Loucy (cell line): ENCODE results near the gene GRIN3B.

Source experiments
- EZH2phosphoT487 ChIP-seq: fragments of 200-600 bp; IDR thresholded peaks from 2 replicates; pipeline ENCODE4 v1.6.1; 2018; ENCODE audit warnings: antibody characterized with exemption, mild to moderate bottlenecking, moderate library complexity, borderline replicate concordance
- TF ChIP-seq, protein P1 (sequence below): fragments of 200-600 bp; sonication (generic); conservative IDR thresholded peaks from 2 replicates; pipeline ENCODE4 v1.5.1; 2014; ENCODE audit warnings: mild to moderate bottlenecking, antibody characterized with exemption, low read length

DNA sequence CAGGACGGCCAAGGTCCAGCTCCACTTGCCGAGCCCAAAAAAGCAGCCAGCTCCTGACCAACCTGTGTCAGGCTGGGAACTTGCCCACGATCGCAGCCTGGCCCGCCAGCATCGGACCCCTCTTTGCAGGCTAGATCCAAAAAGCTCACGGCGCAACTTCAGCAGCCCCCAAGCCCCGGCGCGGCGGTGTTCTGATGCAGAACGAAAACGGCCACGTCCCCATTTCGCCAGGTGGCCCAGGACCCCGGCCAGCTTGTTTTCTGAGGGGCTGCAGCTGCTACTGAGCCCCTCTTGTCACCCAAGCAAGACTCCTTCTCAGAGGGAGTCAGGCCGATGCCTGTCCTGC lies 19.4 kb downstream of the GRIN3B start:
- TF ChIP-seq, protein P1, sequence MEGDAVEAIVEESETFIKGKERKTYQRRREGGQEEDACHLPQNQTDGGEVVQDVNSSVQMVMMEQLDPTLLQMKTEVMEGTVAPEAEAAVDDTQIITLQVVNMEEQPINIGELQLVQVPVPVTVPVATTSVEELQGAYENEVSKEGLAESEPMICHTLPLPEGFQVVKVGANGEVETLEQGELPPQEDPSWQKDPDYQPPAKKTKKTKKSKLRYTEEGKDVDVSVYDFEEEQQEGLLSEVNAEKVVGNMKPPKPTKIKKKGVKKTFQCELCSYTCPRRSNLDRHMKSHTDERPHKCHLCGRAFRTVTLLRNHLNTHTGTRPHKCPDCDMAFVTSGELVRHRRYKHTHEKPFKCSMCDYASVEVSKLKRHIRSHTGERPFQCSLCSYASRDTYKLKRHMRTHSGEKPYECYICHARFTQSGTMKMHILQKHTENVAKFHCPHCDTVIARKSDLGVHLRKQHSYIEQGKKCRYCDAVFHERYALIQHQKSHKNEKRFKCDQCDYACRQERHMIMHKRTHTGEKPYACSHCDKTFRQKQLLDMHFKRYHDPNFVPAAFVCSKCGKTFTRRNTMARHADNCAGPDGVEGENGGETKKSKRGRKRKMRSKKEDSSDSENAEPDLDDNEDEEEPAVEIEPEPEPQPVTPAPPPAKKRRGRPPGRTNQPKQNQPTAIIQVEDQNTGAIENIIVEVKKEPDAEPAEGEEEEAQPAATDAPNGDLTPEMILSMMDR: no peak
- TF ChIP-seq EZH2phosphoT487: no peak
